CMK (cell line): ENCODE results near the gene AQR.
"Not testable (repeated sequence)": the region's sequence is repeated elsewhere in the genome, so short reads cannot be mapped to it uniquely, and the experiment has no call there.

ENCODE experiments used
- DNase-seq: peaks from one replicate; pipeline ENCODE4 v3.0.0-alpha.2; 2010; ENCODE audit warnings: low read depth

Gene AQR

GRCh38 chr15:34952481-34952880 lies 17.1 kb downstream of the AQR start:
- no peak for DNase-seq

DNA sequence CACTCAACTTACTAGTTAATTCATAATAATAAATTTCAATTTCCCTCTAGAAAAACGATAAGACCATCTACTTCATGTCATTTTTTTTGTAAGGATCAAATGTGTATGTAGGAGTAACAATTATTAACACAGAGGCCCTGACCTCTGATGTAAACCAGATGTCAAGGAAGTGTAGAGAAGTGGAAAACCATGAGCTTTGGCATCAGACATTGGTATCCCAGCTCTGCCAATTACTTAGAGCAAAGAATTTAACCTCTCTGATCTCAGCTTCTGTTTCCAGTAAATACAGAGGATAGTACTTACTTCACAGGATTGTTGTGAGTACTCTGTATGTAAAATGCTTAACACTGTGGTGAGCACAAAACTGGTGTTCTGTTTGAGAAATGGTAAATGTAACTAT lies 17.5 kb downstream of the AQR start:
- DNase-seq = no peak

- DNase-seq = no peak
Observed at GRCh38 chr15:34944936-34945335, 24.6 kb downstream of the AQR start.

- DNase-seq = no peak
Observed at GRCh38 chr15:34943711-34944110, 25.8 kb downstream of the AQR start.

DNA sequence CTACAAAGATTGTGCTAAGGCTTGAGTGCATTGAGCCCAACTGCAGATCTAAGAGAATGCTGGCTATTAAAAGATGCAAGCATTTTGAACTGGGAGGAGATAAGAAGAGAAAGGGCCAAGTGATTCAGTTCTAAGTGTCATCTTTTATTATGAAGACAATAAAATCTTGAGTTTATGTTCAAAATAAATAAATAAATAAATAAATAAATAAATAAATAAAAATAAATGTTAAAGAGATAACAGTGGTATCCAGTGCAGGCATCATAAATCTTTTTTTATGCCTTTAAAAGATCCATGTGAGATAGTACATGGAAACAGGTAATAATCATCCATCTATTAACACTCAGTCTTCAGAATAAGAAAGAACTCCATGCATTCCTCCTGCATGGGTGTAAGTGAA lies 26.3 kb downstream of the AQR start:
- not testable (repeated sequence) for DNase-seq

- DNase-seq = no peak
Observed at GRCh38 chr15:34942363-34942762, 27.2 kb downstream of the AQR start.

DNA sequence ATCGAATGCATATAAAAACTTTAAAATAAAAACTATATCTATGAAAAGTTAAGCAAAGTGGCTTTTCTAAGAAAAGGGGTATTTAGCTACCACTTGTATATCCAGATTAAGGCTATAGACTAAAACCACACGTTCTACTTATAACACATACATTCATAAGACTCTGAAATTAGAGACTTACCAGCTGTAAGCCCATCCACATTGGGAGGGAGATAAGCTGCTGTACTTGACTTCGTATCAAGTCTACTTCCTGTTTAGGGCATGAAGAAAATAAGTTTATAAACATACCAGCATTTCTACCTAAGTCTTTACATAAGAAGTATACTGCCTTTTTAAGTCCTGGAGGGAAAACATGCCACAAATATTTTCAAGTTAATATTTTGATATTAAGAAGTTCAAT lies 27.7 kb downstream of the AQR start:
- DNase-seq = peak; percentile 17

- DNase-seq = no peak
Observed at GRCh38 chr15:34941185-34941698, 28.3 kb downstream of the AQR start.

- no peak for DNase-seq
Observed at GRCh38 chr15:34933432-34933975, 36.0 kb downstream of the AQR start.

GRCh38 chr15:34928349-34928748 lies 41.2 kb downstream of the AQR start:
- DNase-seq = not testable (repeated sequence)

- DNase-seq = no peak
Observed at GRCh38 chr15:34927726-34928125, 41.8 kb downstream of the AQR start.

- no peak for DNase-seq
Observed at GRCh38 chr15:34914317-34914716, 55.2 kb downstream of the AQR start.

DNA sequence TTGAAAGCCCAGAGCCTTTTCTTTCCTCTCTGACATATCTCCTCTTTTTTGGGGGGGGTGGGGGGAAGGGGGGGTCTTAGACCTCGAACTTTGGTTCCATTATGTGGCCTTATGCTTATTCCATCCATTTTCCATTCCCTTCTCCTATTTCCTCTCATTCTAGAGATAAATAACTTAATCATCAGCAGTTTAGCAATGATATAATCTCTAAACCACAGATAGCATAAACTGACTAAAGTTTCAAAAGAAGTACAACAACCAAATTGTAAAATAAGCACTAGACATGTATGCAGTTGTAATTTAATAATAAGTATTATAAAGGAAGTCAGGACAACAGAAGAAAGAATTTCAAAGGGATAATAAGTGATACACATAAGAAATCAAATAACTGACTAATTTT lies 64.5 kb downstream of the AQR start:
- DNase-seq = no peak

- DNase-seq = no peak
Observed at GRCh38 chr15:34904527-34904926, 65.0 kb downstream of the AQR start.

GRCh38 chr15:34900748-34901147 lies 68.8 kb downstream of the AQR start:
- no peak for DNase-seq

DNA sequence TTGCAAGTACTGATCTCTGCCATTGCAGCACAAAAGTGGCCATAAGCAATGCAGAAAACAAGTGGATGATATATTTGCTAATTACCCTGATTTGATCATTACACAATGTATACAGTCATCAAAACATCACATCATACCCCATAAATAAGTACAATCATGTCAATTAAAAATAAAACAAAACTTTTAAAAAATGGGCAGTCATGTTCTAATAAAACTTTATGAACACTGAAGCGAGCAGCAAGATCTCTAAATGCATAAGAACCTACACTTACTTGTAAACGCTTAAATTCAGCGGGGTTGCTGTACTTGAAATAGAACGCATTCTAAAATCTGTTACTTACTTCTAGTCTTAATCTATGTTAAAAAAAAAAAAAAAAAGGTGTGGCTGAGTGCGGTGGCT lies 73.4 kb downstream of the AQR start:
- no peak for DNase-seq

GRCh38 chr15:34893967-34894366 lies 75.6 kb downstream of the AQR start:
- no peak for DNase-seq

DNA sequence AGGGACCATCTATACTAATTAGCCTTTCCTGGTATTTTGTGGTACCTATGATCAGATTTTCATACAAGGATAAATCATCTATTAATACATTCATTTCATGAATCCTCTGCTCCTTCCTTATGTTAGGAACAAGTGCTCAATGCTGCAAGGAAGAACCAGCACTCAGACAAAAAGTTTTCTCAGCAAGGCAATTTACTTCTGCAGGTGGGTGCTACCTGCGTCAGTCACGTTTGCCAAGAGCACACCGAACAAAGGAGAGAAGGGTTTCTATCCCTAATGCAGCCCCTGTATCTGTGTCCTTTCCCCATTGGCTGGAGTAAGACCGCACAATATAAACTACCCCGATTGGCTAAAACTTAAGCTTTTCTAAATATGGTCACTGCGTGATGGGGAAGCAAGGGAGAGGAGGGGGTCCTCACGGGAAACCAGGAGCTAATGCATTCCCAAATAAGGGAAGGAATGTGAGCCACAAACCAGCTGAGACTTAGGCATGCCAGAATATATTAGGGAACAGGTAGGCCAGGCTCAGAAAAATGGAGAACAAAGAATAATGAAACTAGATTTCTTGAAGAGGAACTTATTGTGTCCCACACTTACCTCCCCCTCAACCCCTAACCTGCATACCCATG lies 76.5 kb downstream of the AQR start:
- DNase-seq = no peak

DNA sequence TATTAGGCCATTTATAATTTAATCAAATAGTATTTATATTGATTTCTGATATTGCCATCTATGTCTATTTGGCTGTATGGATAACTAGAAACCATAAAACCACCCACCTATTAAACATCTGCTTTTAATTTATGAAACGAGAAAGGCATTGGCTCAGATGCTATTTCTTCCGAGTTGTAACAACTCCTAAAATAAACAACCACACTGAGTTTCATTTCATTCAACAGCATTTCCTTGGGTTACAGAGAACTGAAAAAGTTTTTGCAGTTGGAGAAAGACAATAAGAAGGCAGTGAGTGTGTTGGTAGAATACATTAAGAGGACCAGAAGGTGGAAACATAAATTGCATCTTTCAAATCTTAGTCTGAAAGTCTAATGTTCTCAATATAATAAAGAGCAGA lies 79.1 kb downstream of the AQR start:
- DNase-seq = no peak

DNA sequence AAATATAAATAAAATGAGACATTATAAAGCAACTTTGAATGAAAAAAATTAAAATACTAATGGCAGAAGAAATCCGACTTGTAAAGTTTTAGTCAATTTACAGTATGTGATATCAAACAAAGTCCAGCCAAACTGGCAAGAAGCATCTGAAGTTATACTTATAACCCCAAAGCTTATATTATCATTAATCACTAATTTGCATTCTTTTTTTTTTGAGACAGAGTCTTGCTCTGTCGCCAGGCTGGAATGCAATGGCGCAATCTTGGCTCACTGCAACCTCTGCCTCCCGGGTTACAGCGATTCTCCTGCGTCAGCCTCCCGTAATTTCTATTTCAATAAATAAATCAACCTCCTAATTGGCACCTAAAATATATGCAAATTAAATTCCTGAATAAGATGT lies 80.1 kb downstream of the AQR start:
- DNase-seq = no peak

DNA sequence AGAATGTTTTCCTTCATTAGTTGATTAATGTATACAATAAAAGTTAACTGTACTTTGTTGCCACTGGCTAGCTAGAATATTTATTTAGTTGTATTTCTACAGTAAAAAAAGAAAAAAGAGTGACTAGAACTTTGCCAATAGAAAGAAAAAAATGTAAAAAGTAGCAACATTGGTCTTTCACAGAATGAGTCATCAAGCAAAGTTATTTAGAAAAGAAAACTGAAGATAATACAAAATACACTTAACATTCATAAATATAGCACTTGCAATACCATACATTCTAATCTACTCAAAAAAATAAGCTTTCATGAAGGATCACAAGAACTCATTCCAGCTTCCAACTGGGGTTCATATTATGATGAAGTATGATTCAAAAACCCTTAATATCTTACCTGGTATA lies 83.4 kb downstream of the AQR start:
- DNase-seq = no peak

- no peak for DNase-seq
Observed at GRCh38 chr15:34883633-34884032, 85.9 kb downstream of the AQR start.

DNA sequence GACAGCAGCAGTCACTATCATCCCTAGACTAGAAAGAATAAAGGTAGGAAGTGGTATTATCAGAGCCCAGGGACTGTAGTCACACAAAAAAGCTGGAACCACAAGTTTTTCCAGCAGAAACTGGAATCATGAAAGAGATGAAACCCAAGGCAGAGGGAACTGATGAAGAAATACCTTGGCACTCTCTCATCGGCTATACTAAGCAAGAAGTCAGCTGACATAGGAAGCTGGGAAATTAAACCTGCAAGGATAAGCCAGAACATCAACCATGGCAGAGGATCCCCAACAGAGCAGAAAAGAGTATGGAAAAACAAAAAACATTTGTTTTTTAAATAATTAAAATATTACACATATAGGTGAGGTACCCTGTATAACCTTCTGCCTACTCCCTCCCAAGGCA lies 86.5 kb downstream of the AQR start:
- DNase-seq = no peak

- DNase-seq = no peak
Observed at GRCh38 chr15:34879107-34879506, 90.4 kb downstream of the AQR start.
